CD4-positive, alpha-beta T cell treated with Interleukin-6 for 4 hours (primary cell): ENCODE results near the gene RNF7.
A peak's percentile ranks its signal among the peaks of the same experiment; 100 is the strongest.
"Not testable (repeated sequence)": the region's sequence is repeated elsewhere in the genome, so short reads cannot be mapped to it uniquely, and the experiment has no call there.

Source experiments
- DNase-seq: peaks from one replicate; pipeline ENCODE4 v3.0.0-alpha.2; 2020; ENCODE audit warnings: mixed read lengths

RNF7 gene

GRCh38 chr3:141783632-141784031, 45.5 kb downstream of the RNF7 start:
- DNase-seq, result no peak

- no peak for DNase-seq
Measured at GRCh38 chr3:141784096-141784495, 46.0 kb downstream of the RNF7 start.

GRCh38 chr3:141784531-141784930, 46.4 kb downstream of the RNF7 start:
- DNase-seq, result no peak

GRCh38 chr3:141788149-141788548, 50.1 kb downstream of the RNF7 start:
- DNase-seq, result no peak

- not testable (repeated sequence) for DNase-seq
Measured at GRCh38 chr3:141788750-141789149, 50.7 kb downstream of the RNF7 start.

- DNase-seq, result no peak
Measured at GRCh38 chr3:141789281-141789680, 51.2 kb downstream of the RNF7 start.

- DNase-seq, result no peak
Measured at GRCh38 chr3:141790171-141790570, 52.1 kb downstream of the RNF7 start.

GRCh38 chr3:141792495-141792894, 54.4 kb downstream of the RNF7 start:
- DNase-seq, result no peak

- DNase-seq, result no peak
Measured at GRCh38 chr3:141793476-141794260, 55.6 kb downstream of the RNF7 start.

GRCh38 chr3:141795276-141795675, 57.2 kb downstream of the RNF7 start:
- DNase-seq, result peak; percentile 7

GRCh38 chr3:141795741-141796080, 57.6 kb downstream of the RNF7 start:
- no peak for DNase-seq

- DNase-seq, result peak; percentile 70
Measured at GRCh38 chr3:141796081-141796888, 58.2 kb downstream of the RNF7 start.
